Muscle of leg (tissue), 11 donors: ENCODE measurements around the gene CEBPG. TPM values are rescaled to one million over a fixed set of nuclear protein-coding genes. Genes with fewer than 3 reads are reported as not detected.

Experiments
- DNase-seq: peaks from one replicate; pipeline ENCODE4 v3.0.0; 2013
- H3K27ac ChIP-seq: one replicate; pipeline ENCODE4 v1.5.1; 2013; ENCODE audit warnings: mild to moderate bottlenecking, low read length, control low read depth
- H3K27me3 ChIP-seq: one replicate; pipeline ENCODE4 v1.6.1; 2013; ENCODE audit warnings: low read length; ENCODE audit not compliant: control insufficient read depth, insufficient read depth
- H3K36me3 ChIP-seq: one replicate; pipeline ENCODE4 v1.6.1; 2013; ENCODE audit warnings: low read length; ENCODE audit not compliant: control insufficient read depth, insufficient read depth
- H3K4me1 ChIP-seq: one replicate; pipeline ENCODE4 v1.6.1; 2013; ENCODE audit warnings: low read length; ENCODE audit not compliant: control insufficient read depth, insufficient read depth
- H3K4me3 ChIP-seq: one replicate; pipeline ENCODE4 v1.5.1; 2013; ENCODE audit warnings: low read length, control low read depth
- H3K9me3 ChIP-seq: replicated peaks from 2 replicates; pipeline ENCODE4 v1.6.1; 2013; ENCODE audit warnings: low read depth, low read length; ENCODE audit not compliant: control insufficient read depth
- whole genome bisulfite sequencing: methylation state at CpG from one replicate; pipeline ENCODE4 v1.1.5; 2013; ENCODE audit warnings: missing lambda C conversion rate; ENCODE audit not compliant: insufficient coverage; 5-methylcytosine and 5-hydroxymethylcytosine counted together
- polyA plus RNA-seq, 8 donors: library from polyadenylated mRNA; unstranded; fragments of 120-200 nt; gene quantifications; one replicate each; pipeline versions ENCODE4 v1.2.1 to v1.2.3, GENCODE V29; 2013; ENCODE audit warnings: inconsistent platforms in 1 of 8, low replicate concordance in 1 of 8; ENCODE audit not compliant: insufficient read length in 8 of 8, insufficient read depth in 1 of 8
- total RNA-seq: library from RNA; stranded (reverse); fragments of 120-200 nt; gene quantifications from one replicate; pipeline ENCODE4 v1.2.4, GENCODE V29; 2013

CEBPG gene
- total and polyA plus RNA-seq, 9 donors: 15.4 to 23.3 (median 18.1) TPM

GRCh38 chr19:33388725-33389420 is 15.4 kb downstream of the CEBPG start:
- peak; percentile 84 for DNase-seq
- no peak overlapping the region for H3K4me3 ChIP-seq

GRCh38 chr19:33389421-33390100 is 16.1 kb downstream of the CEBPG start:
- Histone ChIP-seq H3K27me3 (no peaks in the 10 kb centered on the region), H3K27ac (peak overlapping the region; percentile 81), H3K9me3 (no peaks in the 10 kb centered on the region), H3K36me3 (peaks cover 17% of the 10 kb centered on the region), H3K4me1 (peaks cover 88% of the 10 kb centered on the region), H3K4me3 (no peak overlapping the region)
- DNase-seq: no peak
- 51% methylated on average over 9 of the region's 22 CpGs for WGBS

More at GRCh38 chr19:33388725-33389420, 15.4 kb downstream of the CEBPG start:
- Histone ChIP-seq H3K9me3 (no peaks in the 10 kb centered on the region), H3K4me1 (peaks cover 81% of the 10 kb centered on the region), H3K36me3 (peaks cover 22% of the 10 kb centered on the region), H3K27me3 (no peaks in the 10 kb centered on the region), H3K27ac (peak overlapping the region; percentile 81)
- WGBS: 55% methylated on average over 25 of the region's 28 CpGs

GRCh38 chr19:33390101-33390907 is 16.8 kb downstream of the CEBPG start:
- H3K4me3 ChIP-seq: no peak overlapping the region
- WGBS: 27% methylated on average over 5 of the region's 19 CpGs
- H3K36me3 ChIP-seq: peaks cover 17% of the 10 kb centered on the region
- H3K27ac ChIP-seq: peak overlapping the region; percentile 81
- peak; percentile 97 for DNase-seq
- H3K27me3 ChIP-seq: no peaks in the 10 kb centered on the region
- no peaks in the 10 kb centered on the region for H3K9me3 ChIP-seq
- peaks cover 93% of the 10 kb centered on the region for H3K4me1 ChIP-seq

DNA sequence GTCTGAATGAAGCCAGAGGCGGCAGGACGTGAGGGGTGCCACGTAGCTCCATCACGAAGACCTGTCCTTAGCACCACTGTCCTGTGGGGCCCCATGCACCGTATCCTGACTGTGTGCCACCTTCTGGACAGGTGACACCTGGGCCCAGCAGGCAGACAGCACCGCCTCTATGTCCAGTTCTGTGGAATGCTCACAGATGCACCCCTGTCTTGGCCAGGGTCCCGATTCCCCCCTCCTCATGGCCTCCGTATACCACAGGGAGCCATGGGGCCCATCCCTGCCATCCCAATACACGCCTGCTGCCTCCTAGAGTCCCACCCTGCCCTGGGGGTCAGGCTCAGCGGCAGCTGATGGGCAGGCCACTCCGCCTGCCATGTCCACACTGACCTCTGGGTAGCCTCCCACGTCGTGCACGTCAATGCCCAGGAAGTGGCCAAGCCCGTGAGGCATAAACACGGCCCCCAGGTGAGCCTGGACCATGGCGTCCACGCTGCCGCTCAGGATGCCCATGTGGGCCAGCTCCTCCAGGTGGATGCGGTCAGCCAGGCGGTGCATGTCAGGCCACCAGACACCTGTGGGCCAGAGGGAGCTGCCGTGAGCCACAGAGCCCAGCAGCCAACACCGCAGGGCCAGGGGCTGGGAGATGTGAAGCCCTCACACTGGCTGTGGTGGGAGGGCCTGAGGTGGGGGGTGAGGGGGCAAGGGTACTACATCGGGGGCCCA is 17.6 kb downstream of the CEBPG start:
- peaks cover 94% of the 10 kb centered on the region for H3K4me1 ChIP-seq
- H3K36me3 ChIP-seq: peaks cover 12% of the 10 kb centered on the region
- H3K4me3 ChIP-seq: no peak overlapping the region
- H3K27me3 ChIP-seq: no peaks in the 10 kb centered on the region
- peak overlapping the region; percentile 21 for H3K27ac ChIP-seq
- H3K9me3 ChIP-seq: no peaks in the 10 kb centered on the region
- DNase-seq: no peak
- 75% methylated on average over 22 of the region's 24 CpGs for WGBS

DNA sequence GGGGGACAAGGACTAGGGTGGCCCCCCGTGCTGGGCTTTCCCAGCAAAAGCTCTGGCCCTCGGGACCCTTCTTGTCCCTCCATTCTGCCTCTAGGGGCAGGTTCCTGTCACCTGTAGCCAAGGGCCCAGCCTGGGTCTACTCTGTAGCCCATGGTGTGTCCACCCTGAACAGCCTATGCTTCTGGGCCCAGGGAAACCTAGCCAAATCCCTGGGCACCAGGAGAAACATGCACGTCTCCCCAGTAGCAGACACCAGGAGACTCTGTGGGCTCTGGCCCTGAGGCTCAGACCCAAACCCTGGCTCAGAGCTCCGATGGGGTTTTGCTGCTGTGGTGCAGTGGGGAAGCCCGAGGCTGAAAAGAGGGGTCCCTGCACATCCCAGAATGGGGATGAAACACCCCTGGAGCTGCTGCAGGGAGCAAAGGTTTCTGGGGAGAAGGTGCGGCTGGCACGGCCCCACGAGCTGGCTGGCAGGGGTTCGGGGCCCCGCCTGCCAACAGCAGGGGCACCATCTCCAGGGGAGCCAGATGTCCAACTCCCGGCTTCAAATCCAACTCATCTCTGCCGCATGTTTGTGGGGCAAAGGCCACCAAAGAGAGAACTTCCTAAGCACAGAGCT is 18.2 kb downstream of the CEBPG start:
- Histone ChIP-seq H3K4me3 (no peak overlapping the region), H3K36me3 (peaks cover 8% of the 10 kb centered on the region), H3K27ac (no peak overlapping the region), H3K27me3 (no peaks in the 10 kb centered on the region), H3K4me1 (peaks cover 95% of the 10 kb centered on the region), H3K9me3 (no peaks in the 10 kb centered on the region)
- 75% methylated on average over 10 of the region's 12 CpGs for WGBS
- no peak for DNase-seq

DNA sequence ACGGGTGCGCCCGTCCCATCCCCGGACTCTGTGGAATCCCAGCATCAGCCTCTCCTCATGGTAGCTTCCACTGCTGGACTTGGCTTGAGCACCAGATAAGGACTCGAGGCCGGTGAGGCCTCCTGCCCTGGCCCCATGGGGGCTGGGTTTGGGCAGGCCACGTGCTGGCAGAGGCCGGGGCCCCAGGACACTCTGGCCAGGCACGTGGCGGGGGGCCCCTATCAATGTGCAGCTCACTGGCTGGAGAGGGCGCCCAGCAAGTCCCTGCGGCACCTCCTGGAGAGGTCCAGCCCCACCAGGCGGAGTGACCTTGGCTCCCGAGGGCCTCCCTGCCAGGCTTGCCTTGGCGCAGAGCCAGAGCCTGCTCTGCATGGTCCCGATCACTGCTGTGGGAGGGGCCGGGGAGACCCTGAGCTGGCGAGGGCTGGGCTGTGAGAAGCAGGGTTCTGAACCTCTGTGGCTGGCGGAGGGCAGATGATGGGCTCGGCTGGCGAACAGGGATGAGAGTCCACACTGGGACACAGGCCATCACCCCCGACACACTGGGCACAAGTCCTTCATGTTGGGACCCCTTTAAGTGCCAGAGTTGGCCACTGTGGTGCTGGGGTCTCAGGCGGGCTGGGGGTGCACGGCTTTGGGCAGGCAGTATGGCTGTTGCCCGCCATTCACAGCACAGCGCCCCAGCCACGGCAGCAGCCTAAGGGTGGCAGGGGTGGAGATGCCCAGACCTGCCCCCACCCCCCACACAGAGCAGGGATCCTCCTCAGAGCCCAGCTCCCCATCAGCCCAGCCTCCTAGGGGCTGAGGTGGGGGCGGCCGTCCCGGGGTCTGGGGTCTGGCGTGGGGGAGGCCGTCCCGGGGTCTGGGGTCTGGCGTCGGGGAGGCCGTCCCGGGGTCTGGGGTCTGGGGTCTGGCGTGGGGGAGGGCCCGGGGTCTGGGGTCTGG is 19.1 kb downstream of the CEBPG start:
- no peak for DNase-seq
- H3K36me3 ChIP-seq: peaks cover 1% of the 10 kb centered on the region
- peaks cover 98% of the 10 kb centered on the region for H3K4me1 ChIP-seq
- no peaks in the 10 kb centered on the region for H3K9me3 ChIP-seq
- H3K27ac ChIP-seq: no peak overlapping the region
- no peak overlapping the region for H3K4me3 ChIP-seq
- 75% methylated on average over 27 of the region's 39 CpGs for WGBS
- H3K27me3 ChIP-seq: no peaks in the 10 kb centered on the region

- no peaks in the 10 kb centered on the region for H3K36me3 ChIP-seq
- no peak for DNase-seq
- H3K9me3 ChIP-seq: no peaks in the 10 kb centered on the region
- H3K27ac ChIP-seq: no peak overlapping the region
- H3K27me3 ChIP-seq: no peaks in the 10 kb centered on the region
- no peak overlapping the region for H3K4me3 ChIP-seq
- WGBS: 66% methylated on average over 21 of the region's 21 CpGs
- H3K4me1 ChIP-seq: peaks cover 98% of the 10 kb centered on the region
Observed at GRCh38 chr19:33393286-33394005, 19.9 kb downstream of the CEBPG start.

DNA sequence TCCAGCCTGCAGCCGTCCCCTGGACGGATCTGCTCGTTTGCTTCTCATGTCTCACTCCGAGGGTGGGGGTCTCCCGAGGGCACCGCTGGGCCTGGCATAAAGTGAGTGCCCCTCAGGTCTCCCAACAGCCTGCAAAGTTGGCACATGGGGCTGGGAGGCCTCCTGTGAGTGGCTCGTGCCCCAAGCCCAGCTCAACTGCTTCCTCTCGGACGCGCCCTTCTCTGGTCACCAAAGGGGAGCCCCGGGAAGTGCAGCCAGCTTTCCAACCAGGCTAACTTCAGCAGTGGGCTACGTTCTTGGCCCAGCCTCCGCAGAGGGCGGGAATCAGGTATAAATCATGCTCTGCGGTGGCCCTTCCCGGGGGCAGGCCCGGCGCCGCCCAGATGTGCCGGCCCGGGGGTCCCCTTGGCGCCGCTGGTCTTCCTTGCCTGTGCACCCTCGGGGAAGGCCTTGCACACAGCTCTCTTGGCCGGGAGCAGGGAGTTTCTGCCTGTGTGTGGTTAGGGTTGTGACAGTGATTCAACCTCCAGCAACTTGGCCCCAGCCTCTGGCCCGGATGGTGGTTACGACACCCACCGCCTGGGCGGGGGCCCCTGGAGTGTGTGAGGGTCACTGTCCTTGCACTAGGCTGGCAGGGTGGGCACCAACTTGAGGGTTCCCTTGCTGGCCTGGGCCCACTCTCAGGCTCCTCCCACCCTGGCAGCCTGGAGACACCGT is 20.7 kb downstream of the CEBPG start:
- Histone ChIP-seq H3K4me3 (no peak overlapping the region), H3K9me3 (no peaks in the 10 kb centered on the region), H3K4me1 (peaks cover 90% of the 10 kb centered on the region), H3K27me3 (no peaks in the 10 kb centered on the region), H3K36me3 (no peaks in the 10 kb centered on the region), H3K27ac (no peak overlapping the region)
- no peak for DNase-seq
- 56% methylated on average over 28 of the region's 30 CpGs for WGBS
